Stimulated activated CD4-positive, alpha-beta T cell treated with anti-CD3 and anti-CD28 coated beads, Interleukin-12 subunit alpha, Interleukin-12 subunit beta, amount 100 ng/mL, for 4 hours (primary cell): ENCODE measurements around the gene SBF1.
"Not testable (repeated sequence)": the region's sequence is repeated elsewhere in the genome, so short reads cannot be mapped to it uniquely, and the experiment has no call there.

Experiments
- DNase-seq: peaks from one replicate; pipeline ENCODE4 v3.0.0-alpha.2; 2020

SBF1 gene

DNA sequence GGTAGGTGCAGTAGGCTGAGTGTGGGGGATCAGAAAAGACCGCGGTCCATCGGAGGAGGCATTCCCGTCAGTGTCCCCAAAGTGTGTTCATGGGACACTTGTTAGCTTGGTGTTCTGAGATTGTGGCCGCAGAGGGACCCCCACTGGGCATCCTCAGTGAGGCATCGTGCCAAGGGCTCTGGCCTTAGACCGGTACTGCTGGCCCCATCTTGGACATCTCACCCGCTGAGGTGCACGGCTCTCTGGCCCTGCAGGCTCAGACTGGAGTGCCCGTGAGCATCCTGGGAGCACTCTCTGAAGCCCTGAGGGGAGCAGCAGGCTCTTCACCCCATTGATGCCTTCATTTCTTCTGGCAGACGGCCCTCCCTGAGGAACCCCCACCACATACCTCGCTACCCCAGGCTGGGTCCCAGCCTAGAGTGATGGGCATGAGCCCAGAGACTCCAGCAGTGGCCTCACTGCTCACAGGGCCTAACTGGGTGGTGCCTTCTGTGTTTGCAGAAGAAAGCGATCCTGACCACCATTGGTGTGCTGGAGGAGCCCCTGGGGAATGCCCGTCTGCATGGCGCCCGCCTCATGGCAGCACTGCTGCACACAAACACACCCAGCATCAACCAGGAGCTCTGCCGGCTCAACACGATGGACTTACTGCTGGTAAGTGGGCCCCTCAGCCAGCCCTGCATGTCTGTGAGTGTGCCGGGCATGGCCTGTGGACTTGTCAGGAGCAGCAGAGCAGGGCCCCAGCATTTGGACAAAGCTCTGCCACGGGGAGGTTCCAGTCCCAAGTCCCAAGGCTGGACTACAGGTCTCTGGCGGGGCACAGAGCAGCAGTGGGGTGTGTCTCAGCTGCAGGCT, 51.6 kb downstream of the SBF1 start:
- DNase-seq, result no peak

GRCh38 chr22:50422046-50422445, 52.8 kb downstream of the SBF1 start:
- no peak for DNase-seq

DNA sequence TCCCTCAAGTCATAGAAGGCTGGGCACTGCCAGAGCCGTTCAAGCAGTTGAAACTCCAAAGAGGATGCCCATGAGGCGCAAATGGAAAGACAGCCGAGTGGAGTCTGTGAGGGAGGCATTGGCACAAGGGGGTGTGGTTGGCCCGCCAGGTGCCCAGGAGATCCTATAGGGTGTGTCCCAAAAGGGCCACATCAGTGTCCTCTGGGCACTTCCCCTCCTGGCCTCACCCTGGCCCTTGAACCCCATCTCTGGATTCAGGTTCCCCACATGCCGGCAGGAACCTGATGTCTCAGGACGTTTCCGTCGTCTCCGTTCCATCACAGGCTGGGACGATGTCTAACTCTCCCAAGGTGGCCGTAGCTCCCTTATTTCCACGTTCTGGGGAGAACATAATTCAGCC, 54.3 kb downstream of the SBF1 start:
- no peak for DNase-seq

DNA sequence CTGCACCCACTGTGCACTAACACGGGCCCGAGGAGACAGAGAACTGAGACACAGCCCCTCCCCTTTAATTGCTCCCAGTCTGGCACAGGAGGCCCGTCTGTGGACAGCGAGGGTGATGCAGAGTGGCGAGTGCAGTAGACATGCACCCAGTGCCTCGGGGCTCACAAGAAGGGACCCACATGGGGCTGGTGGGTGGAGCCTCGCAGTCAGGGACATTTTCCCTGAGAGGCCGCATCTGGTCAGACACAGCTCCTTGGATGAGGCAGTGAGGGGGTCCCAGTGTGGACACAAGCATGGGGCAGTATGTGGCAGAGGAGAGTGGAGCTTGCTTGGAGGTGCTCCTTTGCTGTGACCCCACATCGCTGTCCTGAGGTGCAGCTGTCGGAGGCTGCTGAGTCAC, 54.8 kb downstream of the SBF1 start:
- no peak for DNase-seq

DNA sequence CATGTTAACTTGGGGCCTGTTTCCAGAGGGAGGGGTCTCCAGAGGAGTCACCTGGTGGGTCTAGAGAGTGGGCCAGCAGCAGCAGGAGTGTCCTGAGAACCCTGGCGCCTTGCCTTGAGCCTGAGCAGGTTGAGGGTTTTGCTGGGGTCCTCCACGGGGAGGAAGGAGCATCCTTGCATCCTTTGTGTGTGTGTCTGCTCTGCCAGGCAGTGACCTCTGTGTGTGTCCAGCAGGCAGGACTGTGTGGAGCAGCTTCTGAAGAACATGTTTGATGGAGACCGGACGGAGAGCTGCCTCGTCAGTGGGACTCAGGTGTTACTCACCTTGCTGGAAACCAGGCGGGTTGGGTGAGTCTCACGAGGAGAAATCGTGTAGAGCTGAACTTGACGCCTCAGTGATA, 55.7 kb downstream of the SBF1 start:
- no peak for DNase-seq

- no peak for DNase-seq
These were observed 56.2 kb downstream of the SBF1 start for GRCh38 chr22:50418624-50419023.

DNA sequence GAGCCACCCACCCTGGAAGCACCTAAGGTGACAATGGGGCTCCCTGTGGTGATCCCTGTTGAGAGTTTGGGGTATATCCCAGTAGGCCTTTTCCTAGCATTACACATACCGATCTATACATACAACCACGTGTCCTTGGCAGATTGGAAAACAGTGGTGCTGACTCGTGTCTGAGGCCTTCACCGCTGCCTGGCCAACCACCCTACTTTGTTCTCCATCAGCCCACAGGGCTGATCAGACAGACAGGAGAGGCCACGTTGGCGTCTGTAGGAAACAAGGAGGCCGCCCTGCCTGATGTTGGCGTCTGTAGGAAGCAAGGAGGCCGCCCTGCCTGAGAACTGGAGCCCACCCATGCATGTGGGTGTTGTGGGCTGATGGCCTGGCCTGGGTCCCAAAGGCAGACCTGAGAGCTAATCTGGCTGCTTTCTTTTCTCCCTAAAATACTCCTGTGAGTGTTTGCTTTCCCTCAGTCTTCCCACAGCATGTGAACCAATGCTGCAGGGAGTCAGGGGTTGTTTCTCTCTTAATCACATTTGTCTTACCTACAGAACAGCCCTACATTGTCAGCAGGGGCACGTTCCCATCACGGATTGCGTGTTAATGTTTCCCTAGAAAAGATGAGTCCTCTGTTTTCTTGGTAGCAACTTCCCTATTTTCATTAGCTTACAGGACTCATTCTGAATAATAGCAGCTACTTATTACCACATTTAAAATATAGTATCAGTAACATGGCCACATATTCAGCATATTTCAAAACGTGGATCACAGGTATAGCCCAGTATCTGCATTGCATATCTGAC, 57.2 kb downstream of the SBF1 start:
- DNase-seq, result no peak

DNA sequence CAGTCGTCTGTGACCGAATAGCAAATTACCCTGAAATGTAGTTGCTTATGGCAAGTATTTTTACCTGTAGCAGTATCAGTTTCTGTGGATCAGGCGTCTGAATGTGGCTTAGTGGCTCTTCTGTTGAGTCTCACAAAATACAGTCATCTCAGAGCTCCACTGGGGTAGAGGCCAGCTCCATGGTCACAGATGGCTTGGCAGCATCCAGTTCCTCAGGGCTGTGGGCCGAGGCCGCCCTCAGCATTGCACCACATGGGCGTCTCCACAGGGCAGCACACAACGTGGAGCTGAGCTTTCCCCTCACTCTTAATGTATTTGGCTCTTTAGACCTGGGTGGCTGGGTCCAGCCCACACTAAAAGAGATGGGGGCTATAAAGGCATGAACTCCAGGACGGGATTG, 57.8 kb downstream of the SBF1 start:
- no peak for DNase-seq

- no peak for DNase-seq
These were observed 59.4 kb downstream of the SBF1 start for GRCh38 chr22:50415426-50415825.

- no peak for DNase-seq
These were observed 60.2 kb downstream of the SBF1 start for GRCh38 chr22:50414476-50415248.

DNA sequence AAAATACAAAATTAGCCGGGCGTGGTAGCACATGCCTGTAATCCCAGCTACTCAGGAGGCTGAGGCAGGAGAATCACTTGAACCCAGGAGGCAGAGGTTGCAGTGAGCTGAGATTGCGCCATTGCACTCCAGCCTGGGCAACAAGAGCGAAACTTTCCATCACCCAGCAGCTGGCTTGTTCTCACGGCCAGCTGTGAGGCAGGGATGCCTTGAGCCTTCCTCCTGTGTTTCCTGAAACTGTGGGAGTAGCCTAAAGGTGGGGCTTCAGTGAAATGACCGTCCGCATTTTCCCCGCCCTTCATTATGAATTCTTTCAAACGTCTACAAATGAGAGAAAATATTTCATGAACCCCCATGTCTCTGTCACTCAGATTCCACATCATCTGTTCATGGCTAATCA, 65.9 kb downstream of the SBF1 start:
- not testable (repeated sequence) for DNase-seq

DNA sequence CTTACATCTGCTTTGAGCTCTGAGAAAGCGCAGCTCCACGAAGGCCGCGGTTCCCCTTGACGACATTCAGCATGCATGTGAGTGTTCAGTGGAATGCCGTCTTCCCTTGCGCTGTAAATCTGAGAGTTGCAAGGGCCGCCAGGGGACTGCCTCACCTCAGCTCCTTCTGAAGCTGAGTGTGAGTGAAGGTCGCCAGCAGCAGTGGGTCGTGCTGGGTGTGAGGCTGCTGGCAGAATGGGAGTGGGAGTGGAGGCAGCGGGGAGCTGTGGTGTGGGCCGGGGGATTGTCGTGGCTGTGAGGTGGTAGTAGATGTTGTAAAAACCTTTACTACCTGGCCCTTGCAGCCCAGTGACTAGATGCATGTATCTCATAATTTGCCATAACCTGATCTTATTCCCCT, 66.5 kb downstream of the SBF1 start:
- DNase-seq, result no peak

DNA sequence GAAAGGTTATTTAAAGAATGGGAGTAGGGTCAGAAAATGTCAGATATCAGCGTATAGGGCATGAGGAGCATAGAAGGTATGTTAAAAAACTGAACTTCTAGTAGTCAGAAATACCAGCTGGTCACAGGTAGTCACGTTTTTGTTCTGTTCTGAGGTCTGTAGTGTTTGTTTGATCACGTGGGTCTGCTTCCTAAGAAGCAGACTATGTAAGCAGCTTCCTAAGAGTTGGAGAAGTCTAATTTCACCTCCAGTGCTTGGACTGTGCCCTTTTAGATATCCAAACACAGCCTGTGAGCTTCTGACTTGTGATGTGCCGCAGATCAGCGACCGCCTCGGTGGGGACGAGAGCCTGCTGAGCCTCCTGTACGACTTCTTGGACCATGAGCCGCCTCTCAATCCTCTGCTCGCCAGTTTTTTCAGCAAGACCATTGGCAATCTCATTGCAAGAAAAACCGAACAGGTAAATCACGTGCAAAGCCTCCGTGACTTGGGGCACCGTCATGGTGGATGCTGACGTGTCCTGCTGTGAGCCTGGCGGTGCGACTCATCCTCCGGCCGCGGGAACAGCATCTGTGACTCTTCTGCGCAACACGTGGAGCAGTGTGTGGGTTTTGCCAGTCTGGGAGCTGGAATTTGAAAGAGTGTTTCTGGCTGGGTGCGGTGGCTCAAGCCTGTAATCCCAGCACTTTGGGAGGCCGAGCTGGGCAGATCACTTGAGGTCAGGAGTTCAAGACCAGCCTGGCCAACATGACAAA, 68.2 kb downstream of the SBF1 start:
- DNase-seq, result no peak

- DNase-seq, result no peak
These were observed 71.1 kb downstream of the SBF1 start for GRCh38 chr22:50403701-50404101.

GRCh38 chr22:50401907-50402306, 72.9 kb downstream of the SBF1 start:
- no peak for DNase-seq

DNA sequence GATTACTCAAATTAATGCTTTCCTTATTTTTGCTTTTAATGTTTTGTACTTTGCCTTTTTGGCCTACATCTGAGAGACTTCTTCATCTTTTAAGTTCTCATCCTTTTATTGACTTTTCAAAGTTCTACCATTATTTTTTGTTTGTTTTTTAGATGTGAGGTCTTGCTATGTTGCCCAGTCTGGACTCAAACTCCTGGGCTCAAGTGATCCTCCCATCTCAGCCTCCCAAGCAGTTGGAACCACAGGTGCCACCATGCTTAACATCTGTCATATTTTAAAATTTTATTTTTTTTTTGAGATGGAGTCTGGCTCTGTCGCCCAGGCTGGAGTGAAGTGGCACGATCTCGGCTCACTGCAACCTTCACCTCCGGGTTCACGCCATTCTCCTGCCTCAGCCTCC, 73.9 kb downstream of the SBF1 start:
- no peak for DNase-seq

GRCh38 chr22:50400406-50400805, 74.4 kb downstream of the SBF1 start:
- no peak for DNase-seq

DNA sequence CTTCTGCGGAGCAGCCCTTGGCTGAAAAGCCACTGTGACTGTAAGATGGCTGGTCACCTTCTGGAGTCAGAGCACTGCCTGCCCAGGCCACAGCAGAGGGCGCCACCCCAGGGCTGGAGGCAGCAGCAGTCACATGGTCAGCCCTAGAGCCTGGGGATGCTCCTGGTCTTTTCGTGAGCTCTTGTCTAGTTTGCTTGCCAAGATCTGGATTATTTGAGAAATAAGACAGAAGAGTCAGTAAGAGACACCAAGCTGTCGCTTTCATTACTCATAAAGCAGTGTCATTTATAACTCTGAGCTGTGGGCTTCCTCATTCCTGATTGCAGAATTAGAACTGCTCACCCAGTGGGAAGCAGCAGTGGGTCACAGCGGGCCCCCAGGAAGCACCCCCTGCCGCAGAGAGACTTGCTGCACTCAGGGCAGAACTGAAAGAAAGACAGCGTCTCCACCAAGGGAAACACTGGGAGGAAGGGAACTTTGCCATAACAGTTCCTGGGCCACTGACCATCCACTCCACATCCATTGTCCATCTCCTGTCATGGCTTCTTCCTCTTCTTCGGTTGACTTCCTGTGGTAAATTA, 75.0 kb downstream of the SBF1 start:
- no peak for DNase-seq

GRCh38 chr22:50398831-50399648, 75.8 kb downstream of the SBF1 start:
- no peak for DNase-seq

GRCh38 chr22:50397371-50398060, 77.3 kb downstream of the SBF1 start:
- DNase-seq, result not testable (repeated sequence)
